Activated CD8-positive, alpha-beta memory T cell treated with anti-CD3 and anti-CD28 coated beads, Interleukin-2, amount 10 ng/mL, durations not matched to agents 7 days and 5 days (primary cell): ENCODE measurements around the gene BMP8B. TPM values are rescaled to one million over a fixed set of nuclear protein-coding genes. Genes with fewer than 3 reads are reported as not detected.

ENCODE experiments used
- ATAC-seq: fragments of 150-1000 bp; cut with Tn5 transposase; one replicate; pipeline ENCODE4 v1.10.0; 2021; ENCODE audit warnings: moderate library complexity
- CTCF ChIA-PET: fragments of 350-600 bp; sonication (Branson Sonifier 250); formaldehyde crosslinking; loops from one replicate; lab custom pipeline; 2021; ENCODE audit warnings: antibody characterized with exemption; lab: Charles Lee
- DNase-seq: peaks from one replicate; pipeline ENCODE4 v3.0.0-alpha.2; 2020
- H3K27ac Mint-ChIP-seq: one replicate; pipeline ENCODE4 v1.8.0; 2021; ENCODE audit warnings: mild to moderate bottlenecking, mixed read lengths
- H3K27me3 Mint-ChIP-seq: one replicate; pipeline ENCODE4 v1.8.0; 2021; ENCODE audit warnings: mixed read lengths
- H3K36me3 Mint-ChIP-seq: one replicate; pipeline ENCODE4 v1.8.0; 2021; ENCODE audit warnings: mild to moderate bottlenecking, mixed read lengths
- H3K4me1 Mint-ChIP-seq: one replicate; pipeline ENCODE4 v1.8.0; 2021; ENCODE audit warnings: mixed read lengths
- H3K4me3 Mint-ChIP-seq: one replicate; pipeline ENCODE4 v1.8.0; 2021; ENCODE audit warnings: mild to moderate bottlenecking, moderate library complexity, mixed read lengths
- H3K9me3 Mint-ChIP-seq: one replicate; pipeline ENCODE4 v1.8.0; 2022; ENCODE audit warnings: low read depth, mixed read lengths
- total RNA-seq, 2 experiments: library from RNA; stranded (reverse); gene quantifications; one replicate each; pipeline ENCODE4 v1.2.3, GENCODE V29; 2021

The BMP8B gene
- total RNA-seq, 2 experiments from 2014 or later, result 0.47 to 0.61 TPM

GRCh38 chr1:39732730-39733129 lies 55.9 kb downstream of the BMP8B start:
- Mint-ChIP-seq H3K4me1 (peaks cover 24% of the 10 kb centered on the region), H3K27ac (no peak overlapping the region), H3K4me3 (no peak overlapping the region), H3K27me3 (peaks cover 60% of the 10 kb centered on the region), H3K36me3 (peaks cover 7% of the 10 kb centered on the region), H3K9me3 (no peaks in the 10 kb centered on the region)
- DNase-seq (no peak), ATAC-seq (no peak)
- CTCF ChIA-PET, result interaction anchor here (0.7 kb wide), 1 partner anchor 126 kb away, joined by 3 read pairs; no protein-coding TSS in a partner anchor

- no peaks in the 10 kb centered on the region for H3K9me3 Mint-ChIP-seq
- ATAC-seq, result no peak
- H3K4me3 Mint-ChIP-seq, result no peak overlapping the region
- H3K36me3 Mint-ChIP-seq, result no peaks in the 10 kb centered on the region
- H3K4me1 Mint-ChIP-seq, result peaks cover 21% of the 10 kb centered on the region
- no peak for DNase-seq
- no peak overlapping the region for H3K27ac Mint-ChIP-seq
- CTCF ChIA-PET, result interaction anchor here (0.9 to 1.8 kb wide), 3 partner anchors 10 to 123 kb away, joined by 4 to 8 read pairs (median 5); no protein-coding TSS in a partner anchor
- peaks cover 77% of the 10 kb centered on the region for H3K27me3 Mint-ChIP-seq
Observed at GRCh38 chr1:39729842-39730241, 58.8 kb downstream of the BMP8B start.

- Mint-ChIP-seq H3K27me3 (peaks cover 84% of the 10 kb centered on the region), H3K4me1 (peaks cover 21% of the 10 kb centered on the region), H3K36me3 (no peaks in the 10 kb centered on the region), H3K4me3 (no peak overlapping the region), H3K27ac (no peak overlapping the region), H3K9me3 (no peaks in the 10 kb centered on the region)
- no peak for ATAC-seq
- no peak for DNase-seq
- CTCF ChIA-PET, result interaction anchor here (0.9 to 1.8 kb wide), 3 partner anchors 9 to 122 kb away, joined by 4 to 8 read pairs (median 5); no protein-coding TSS in a partner anchor
Observed at GRCh38 chr1:39729030-39729429, 59.6 kb downstream of the BMP8B start.

- H3K27ac Mint-ChIP-seq, result no peak overlapping the region
- no peak overlapping the region for H3K4me3 Mint-ChIP-seq
- ATAC-seq, result no peak
- no peak for DNase-seq
- H3K4me1 Mint-ChIP-seq, result peaks cover 21% of the 10 kb centered on the region
- CTCF ChIA-PET, result interaction anchor here (0.9 to 2.0 kb wide), 5 partner anchors 9 to 72 kb away, joined by 3 to 6 read pairs (median 5); partner anchors contain the start of gene NT5C1A
- H3K27me3 Mint-ChIP-seq, result peaks cover 75% of the 10 kb centered on the region
- no peaks in the 10 kb centered on the region for H3K36me3 Mint-ChIP-seq
- no peaks in the 10 kb centered on the region for H3K9me3 Mint-ChIP-seq
Observed at GRCh38 chr1:39727932-39728317, 60.7 kb downstream of the BMP8B start.

GRCh38 chr1:39727221-39727931 lies 61.3 kb downstream of the BMP8B start:
- peaks cover 21% of the 10 kb centered on the region for H3K4me1 Mint-ChIP-seq
- H3K4me3 Mint-ChIP-seq, result no peak overlapping the region
- H3K9me3 Mint-ChIP-seq, result no peaks in the 10 kb centered on the region
- peak; percentile 36 for ATAC-seq
- H3K36me3 Mint-ChIP-seq, result no peaks in the 10 kb centered on the region
- DNase-seq, result no peak
- peaks cover 72% of the 10 kb centered on the region for H3K27me3 Mint-ChIP-seq
- CTCF ChIA-PET, result interaction anchor here (0.9 to 3.2 kb wide), 5 partner anchors 10 to 73 kb away, joined by 3 to 11 read pairs (median 5); partner anchors contain the start of gene NT5C1A
- no peak overlapping the region for H3K27ac Mint-ChIP-seq

GRCh38 chr1:39726600-39726999 lies 62.1 kb downstream of the BMP8B start:
- CTCF ChIA-PET, result interaction anchor here (1.6 to 3.2 kb wide), 3 partner anchors 54 to 73 kb away, joined by 5 to 11 read pairs (median 6); partner anchors contain the start of gene NT5C1A
- no peak for DNase-seq
- Mint-ChIP-seq H3K27me3 (peaks cover 77% of the 10 kb centered on the region), H3K4me3 (no peak overlapping the region), H3K9me3 (no peaks in the 10 kb centered on the region), H3K27ac (no peak overlapping the region), H3K4me1 (peaks cover 21% of the 10 kb centered on the region), H3K36me3 (no peaks in the 10 kb centered on the region)
- no peak for ATAC-seq

- DNase-seq (no peak), ATAC-seq (no peak)
- Mint-ChIP-seq H3K36me3 (no peaks in the 10 kb centered on the region), H3K4me3 (no peak overlapping the region), H3K9me3 (no peaks in the 10 kb centered on the region), H3K27me3 (peaks cover 66% of the 10 kb centered on the region), H3K27ac (no peak overlapping the region), H3K4me1 (peaks cover 10% of the 10 kb centered on the region)
- CTCF ChIA-PET, result interaction anchor here (1.0 to 1.9 kb wide), 2 partner anchors 24 to 116 kb away, joined by 3 to 8 read pairs; no protein-coding TSS in a partner anchor
Observed at GRCh38 chr1:39722495-39722894, 66.2 kb downstream of the BMP8B start.

GRCh38 chr1:39721664-39722063 lies 67.0 kb downstream of the BMP8B start:
- no peak overlapping the region for H3K4me3 Mint-ChIP-seq
- H3K9me3 Mint-ChIP-seq, result no peaks in the 10 kb centered on the region
- no peak overlapping the region for H3K27ac Mint-ChIP-seq
- H3K36me3 Mint-ChIP-seq, result no peaks in the 10 kb centered on the region
- DNase-seq (no peak), ATAC-seq (no peak)
- H3K27me3 Mint-ChIP-seq, result peaks cover 66% of the 10 kb centered on the region
- H3K4me1 Mint-ChIP-seq, result peaks cover 2% of the 10 kb centered on the region
- CTCF ChIA-PET, result interaction anchor here (1.0 to 3.7 kb wide), 3 partner anchors 25 to 116 kb away, joined by 3 to 24 read pairs (median 22); partner anchors contain the start of gene NT5C1A

- DNase-seq (no peak), ATAC-seq (peak; percentile 67)
- no peaks in the 10 kb centered on the region for H3K9me3 Mint-ChIP-seq
- CTCF ChIA-PET, result interaction anchor here (0.7 to 3.7 kb wide), 20 partner anchors 9 to 622 kb away, joined by 3 to 24 read pairs (median 4); partner anchors contain the start of genes NT5C1A, PABPC4 and PPIE
- H3K36me3 Mint-ChIP-seq, result no peaks in the 10 kb centered on the region
- H3K4me3 Mint-ChIP-seq, result no peak overlapping the region
- no peak overlapping the region for H3K27ac Mint-ChIP-seq
- H3K4me1 Mint-ChIP-seq, result no peaks in the 10 kb centered on the region
- peaks cover 63% of the 10 kb centered on the region for H3K27me3 Mint-ChIP-seq
Observed at GRCh38 chr1:39720094-39720999, 68.3 kb downstream of the BMP8B start.

- H3K27me3 Mint-ChIP-seq, result peaks cover 66% of the 10 kb centered on the region
- no peaks in the 10 kb centered on the region for H3K9me3 Mint-ChIP-seq
- ATAC-seq (no peak), DNase-seq (no peak)
- CTCF ChIA-PET, result interaction anchor here (1.9 to 3.7 kb wide), 2 partner anchors 45 to 112 kb away, joined by 7 to 22 read pairs; partner anchors contain the start of gene NT5C1A
- H3K36me3 Mint-ChIP-seq, result no peaks in the 10 kb centered on the region
- H3K4me3 Mint-ChIP-seq, result no peak overlapping the region
- no peaks in the 10 kb centered on the region for H3K4me1 Mint-ChIP-seq
- no peak overlapping the region for H3K27ac Mint-ChIP-seq
Observed at GRCh38 chr1:39717809-39718208, 70.9 kb downstream of the BMP8B start.

GRCh38 chr1:39713557-39713956 lies 75.1 kb downstream of the BMP8B start:
- DNase-seq (no peak), ATAC-seq (no peak)
- Mint-ChIP-seq H3K27me3 (peaks cover 53% of the 10 kb centered on the region), H3K36me3 (no peaks in the 10 kb centered on the region), H3K27ac (no peak overlapping the region), H3K4me3 (no peak overlapping the region), H3K4me1 (no peaks in the 10 kb centered on the region), H3K9me3 (no peaks in the 10 kb centered on the region)
- CTCF ChIA-PET, result interaction anchor here (0.8 kb wide), 1 partner anchor 107 kb away, joined by 3 read pairs; no protein-coding TSS in a partner anchor

GRCh38 chr1:39711966-39712340 lies 76.7 kb downstream of the BMP8B start:
- no peaks in the 10 kb centered on the region for H3K4me1 Mint-ChIP-seq
- H3K9me3 Mint-ChIP-seq, result no peaks in the 10 kb centered on the region
- peaks cover 42% of the 10 kb centered on the region for H3K27me3 Mint-ChIP-seq
- no peaks in the 10 kb centered on the region for H3K36me3 Mint-ChIP-seq
- no peak overlapping the region for H3K27ac Mint-ChIP-seq
- CTCF ChIA-PET, result interaction anchor here (0.9 to 2.7 kb wide), 4 partner anchors 11 to 103 kb away, joined by 3 to 10 read pairs (median 7); partner anchors contain the start of gene NT5C1A
- H3K4me3 Mint-ChIP-seq, result no peak overlapping the region
- ATAC-seq, result no peak
- DNase-seq, result no peak
